Pancreas (tissue), 10 donors: Measurements from ENCODE around the gene AFAP1L1. TPM values are rescaled to one million over a fixed set of nuclear protein-coding genes. Genes with fewer than 3 reads are reported as not detected.

Experiments used
- ATAC-seq, 4 donors: fragments of 200-7000 bp; cut with Tn5 transposase; one replicate each; pipeline versions ENCODE4 v1.8.0 to v1.9.1; 2020; ENCODE audit warnings: mild to moderate bottlenecking in 4 of 4, moderate library complexity in 4 of 4
- DNase-seq, 6 donors: peaks; one replicate each; pipeline ENCODE4 v3.0.0-alpha.2; 2020
- FAIRE-seq: peaks from 2 replicates; lab custom pipeline; 2012; peaks lifted over from hg19 to GRCh38; lab: Jason Lieb, UNC
- H3K27ac ChIP-seq, 4 donors: fragments of 200-600 bp; sonication (generic); 1 replicate in 3 of 4; 2 replicates in 1 of 4; pipeline versions ENCODE4 v1.5.0 to v1.8.0; 2020
- H3K27me3 ChIP-seq, 4 donors: fragments of 200-600 bp; one replicate each; pipeline ENCODE4 v1.8.0; 2021
- H3K36me3 ChIP-seq, 3 donors: fragments of 200-600 bp; sonication (generic) in 1 of 3; one replicate each; pipeline versions ENCODE4 v1.5.0 to v1.8.0; 2020 to 2021
- H3K4me1 ChIP-seq, 3 donors: fragments of 200-600 bp; one replicate each; pipeline ENCODE4 v1.8.0; 2021
- H3K4me3 ChIP-seq, 4 donors: fragments of 200-600 bp; sonication (generic) in 2 of 4; one replicate each; pipeline versions ENCODE4 v1.5.0 to v1.8.0; 2020 to 2021
- H3K9me3 ChIP-seq, 4 donors: fragments of 200-600 bp; one replicate each; pipeline ENCODE4 v1.8.0; 2021
- CTCF ChIP-seq, 4 donors: fragments of 200-600 bp; sonication (generic) in 3 of 4; IDR thresholded peaks; one replicate each; pipeline versions ENCODE4 v1.5.0 to v1.8.0; 2021; ENCODE audit warnings: antibody characterized with exemption in 4 of 4
- WGBS, 2 donors: extraction: QIAGEN DNeasy Blood & Tissue Kit; methylation state at CpG; one replicate each; pipeline ENCODE4 v1.1.7; 2013; 5-methylcytosine and 5-hydroxymethylcytosine counted together
- intact Hi-C, 3 donors: fragments of 100-400 bp; cut with DNase I; formaldehyde crosslinking; loops; one replicate each; pipeline versions ENCODE4 v1.11.1 to v1.14.2; 2022
- polyA plus RNA-seq, 2 donors: library from polyadenylated mRNA; stranded (reverse); fragments of 200-250 nt; gene quantifications; one replicate each; pipeline ENCODE4 v1.2.3, GENCODE V29; 2013
- total RNA-seq, 6 donors: library from RNA; stranded (reverse); fragmentation: NEBNext Ultra II Directional in 4 of 6; extraction: Animal tissue kit (Norgen Biotek cat#: 25700) in 4 of 6; gene quantifications; one replicate each; pipeline versions ENCODE4 v1.2.1 to v1.2.4, GENCODE V29; 2021 to 2023
- donor health status: healthy with polysubstance abuse.
- donor health status: DM: no; HTN: no; CAD: no; lungs with moderate emphysema.
- donor health status: DM: no; HTN: no; CAD: no.
- donor health status: control.
- donor health status: control.
- donor health status: Bipolar disorder and iron deficiency.
- donor health status: DM: yes; HTN: yes; CAD: no.
- donor health status: DM: no; HTN: no; CAD: no.
- donor health status: DM: no; HTN: no; CAD: no.
- donor health status: DM: yes; HTN: yes; CAD: no.

Gene AFAP1L1
- total and polyA plus RNA-seq, 8 donors = 0.54 to 2.4 (median 1.2) TPM

- 84 to 86% methylated on average over 10 to 11 of the region's 11 CpGs for WGBS, 2 donors
- intact Hi-C loops = no loop called here
- no peak for FAIRE-seq
- no peak for TF ChIP-seq CTCF (IDR thresholded peaks at IDR 0.05)
- Histone ChIP-seq H3K36me3 (no peaks in the 10 kb centered on the region), H3K9me3 (no peaks in the 10 kb centered on the region), H3K4me3 (no peak overlapping the region), H3K4me1 (no peaks in the 10 kb centered on the region), H3K27ac (no peak overlapping the region), H3K27me3 (no peaks in the 10 kb centered on the region)
- no peak for DNase-seq
- no peak for ATAC-seq
These were observed 32.8 kb downstream of the AFAP1L1 start for GRCh38 chr5:149304195-149305078.

- ATAC-seq = no peak
- no peaks in the 10 kb centered on the region for H3K9me3 ChIP-seq
- no peak for TF ChIP-seq CTCF (IDR thresholded peaks at IDR 0.05)
- H3K4me3 ChIP-seq = no peak overlapping the region
- no peaks in the 10 kb centered on the region for H3K36me3 ChIP-seq
- FAIRE-seq = no peak
- no peak for DNase-seq
- no peak overlapping the region for H3K27ac ChIP-seq
- no peaks in the 10 kb centered on the region for H3K27me3 ChIP-seq
- no peaks in the 10 kb centered on the region for H3K4me1 ChIP-seq
- intact Hi-C loops = no loop called here
- 50 to 53% methylated on average over 6 of the region's 6 CpGs for WGBS, 2 donors
These were observed 37.7 kb downstream of the AFAP1L1 start for GRCh38 chr5:149309354-149309753.

- DNase-seq = no peak
- Histone ChIP-seq H3K4me1 (no peaks in the 10 kb centered on the region), H3K27me3 (no peaks in the 10 kb centered on the region), H3K36me3 (no peaks in the 10 kb centered on the region), H3K9me3 (no peaks in the 10 kb centered on the region), H3K27ac (no peak overlapping the region), H3K4me3 (no peak overlapping the region)
- FAIRE-seq = no peak
- WGBS, 2 donors = 85 to 86% methylated on average over 4 of the region's 4 CpGs
- no peak for ATAC-seq
- intact Hi-C loops = loop anchor here in 1 of 3 donors (10.0 kb wide), 1 partner anchor 124 kb away; no protein-coding TSS in a partner anchor
- no peak for TF ChIP-seq CTCF (IDR thresholded peaks at IDR 0.05)
These were observed 38.8 kb downstream of the AFAP1L1 start for GRCh38 chr5:149310488-149310887.

GRCh38 chr5:149310947-149311658 is 39.4 kb downstream of the AFAP1L1 start:
- ATAC-seq = no peak
- no peak for DNase-seq
- no peak for TF ChIP-seq CTCF (IDR thresholded peaks at IDR 0.05)
- no peak overlapping the region for H3K27ac ChIP-seq
- no peaks in the 10 kb centered on the region for H3K27me3 ChIP-seq
- no peak for FAIRE-seq
- no peak overlapping the region for H3K4me3 ChIP-seq
- no peaks in the 10 kb centered on the region for H3K9me3 ChIP-seq
- intact Hi-C loops = loop anchor here in 1 of 3 donors (10.0 kb wide), 1 partner anchor 124 kb away; no protein-coding TSS in a partner anchor
- no peaks in the 10 kb centered on the region for H3K36me3 ChIP-seq
- no peaks in the 10 kb centered on the region for H3K4me1 ChIP-seq
- 79% methylated on average over 10 of the region's 10 CpGs for WGBS, 2 donors
